K562 (cell line): ENCODE measurements around the gene TMPRSS5. TPM values are rescaled to one million over a fixed set of nuclear protein-coding genes. Genes with fewer than 3 reads are reported as not detected.

ENCODE experiments used
- CREB5 ChIP-seq: fragments of 250-450 bp; sonication (Bioruptor Pico); IDR thresholded peaks from 2 replicates; pipeline ENCODE4 v1.5.0; 2020; ENCODE audit warnings: mild to moderate bottlenecking
- FOS ChIP-seq: IDR thresholded peaks from 3 replicates; pipeline ENCODE4 v1.6.1; 2011; ENCODE audit not compliant: insufficient read length; ENCODE audit errors: extremely low read depth
- HINFP ChIP-seq: fragments of 450-650 bp; conservative IDR thresholded peaks from 2 replicates; pipeline ENCODE4 v1.6.1; 2016; ENCODE audit warnings: missing genetic modification characterization, low read depth, mild to moderate bottlenecking, control low read depth, missing compliant biosample characterization
- HMG20B ChIP-seq: fragments of 250-450 bp; sonication (Bioruptor Pico); IDR thresholded peaks from 2 replicates; pipeline ENCODE4 v1.5.0; 2021; ENCODE audit warnings: mild to moderate bottlenecking
- KAT7 ChIP-seq: sonication (generic); formaldehyde crosslinking; IDR thresholded peaks from 2 replicates; pipeline ENCODE4 v1.8.0; 2022; ENCODE audit warnings: missing genetic modification reagents, mild to moderate bottlenecking, borderline replicate concordance
- KLF13 ChIP-seq: fragments of 450-650 bp; IDR thresholded peaks from 2 replicates; pipeline ENCODE4 v1.6.1; 2016; ENCODE audit warnings: missing genetic modification characterization, low read depth, mild to moderate bottlenecking, missing compliant biosample characterization, moderate library complexity, borderline replicate concordance
- MTA2 ChIP-seq: fragments of 450-650 bp; IDR thresholded peaks from 2 replicates; pipeline ENCODE4 v1.6.1; 2016; ENCODE audit warnings: low read depth
- NCOA4 ChIP-seq: fragments of 450-650 bp; IDR thresholded peaks from 2 replicates; pipeline ENCODE4 v1.6.1; 2018; ENCODE audit warnings: mild to moderate bottlenecking; ENCODE audit not compliant: partially characterized antibody
- NFXL1 ChIP-seq: fragments of 450-650 bp; formaldehyde crosslinking; IDR thresholded peaks from 2 replicates; pipeline ENCODE4 v1.4.0; 2021; ENCODE audit warnings: mild to moderate bottlenecking
- PTRF ChIP-seq: fragments of 450-650 bp; IDR thresholded peaks from 2 replicates; pipeline ENCODE4 v1.6.1; 2016; ENCODE audit warnings: mild to moderate bottlenecking, missing genetic modification characterization, missing compliant biosample characterization
- RBM14 ChIP-seq: fragments of 200-400 bp; formaldehyde crosslinking; IDR thresholded peaks from 2 replicates; pipeline ENCODE4 v1.6.1; 2018; ENCODE audit warnings: low read depth, mild to moderate bottlenecking, low read length, moderate library complexity, borderline replicate concordance; ENCODE audit not compliant: insufficient read depth
- RHOXF2B ChIP-seq: fragments of 250-450 bp; sonication (Bioruptor Pico); conservative IDR thresholded peaks from 2 replicates; pipeline ENCODE4 v1.5.1; 2021
- TAF7 ChIP-seq: fragments of 450-650 bp; IDR thresholded peaks from 2 replicates; pipeline ENCODE4 v1.6.1; 2016; ENCODE audit warnings: missing genetic modification characterization, missing compliant biosample characterization
- TFAP4 ChIP-seq: sonication (generic); formaldehyde crosslinking; IDR thresholded peaks from 2 replicates; pipeline ENCODE4 v1.8.0; 2022; ENCODE audit warnings: missing genetic modification reagents, mild to moderate bottlenecking, moderate library complexity, borderline replicate concordance
- ZBTB8A ChIP-seq: fragments of 450-650 bp; IDR thresholded peaks from 2 replicates; pipeline ENCODE4 v1.6.1; 2018; ENCODE audit warnings: mild to moderate bottlenecking, moderate library complexity; ENCODE audit not compliant: partially characterized antibody
- ZC3H4 ChIP-seq: sonication (generic); formaldehyde crosslinking; IDR thresholded peaks from 2 replicates; pipeline ENCODE4 v1.9.0; 2021; ENCODE audit warnings: missing genetic modification reagents, borderline replicate concordance
- ZFP91 ChIP-seq: sonication (generic); formaldehyde crosslinking; IDR thresholded peaks from 2 replicates; pipeline ENCODE4 v1.8.0; 2022; ENCODE audit warnings: mild to moderate bottlenecking, missing genetic modification reagents
- ZNF282 ChIP-seq: sonication (generic); formaldehyde crosslinking; IDR thresholded peaks from 2 replicates; pipeline ENCODE4 v1.8.1; 2023; ENCODE audit warnings: missing genetic modification reagents
- ZNF507 ChIP-seq: conservative IDR thresholded peaks from 2 replicates; pipeline ENCODE4 v1.6.1; 2017; ENCODE audit warnings: missing genetic modification characterization, missing compliant biosample characterization
- ZNF583 ChIP-seq: fragments of 250-450 bp; sonication (Bioruptor Pico); IDR thresholded peaks from 2 replicates; pipeline ENCODE4 v1.4.0; 2020
- ZNF695 ChIP-seq: fragments of 450-650 bp; formaldehyde crosslinking; IDR thresholded peaks from 2 replicates; pipeline ENCODE4 v1.4.0; 2020; ENCODE audit warnings: mild to moderate bottlenecking, moderate library complexity
- polyA plus RNA-seq, 8 experiments: library from polyadenylated mRNA; depleted of rRNA in 4 of 8; stranded (reverse) in 5 of 8; unstranded in 3 of 8; fragments of >200 nt; fragmentation: Nextera tagmentation in 2 of 8; fragmentation: Illumina TruSeq in 1 of 8; extraction: Ambion mirVana in 2 of 8; extraction: Trizol in 1 of 8; gene quantifications; 2 replicates each; pipeline versions ENCODE4 v1.2.1 to v1.2.3, GENCODE V29; 2011 to 2014; ENCODE audit warnings: inconsistent platforms in 1 of 8, missing spikeins in 1 of 8
- total RNA-seq, 7 experiments: library from RNA; depleted of rRNA in 6 of 7; stranded (reverse); fragments of >200 nt in 6 of 7; fragmentation: Illumina TruSeq in 2 of 7; extraction: Trizol in 2 of 7; gene quantifications; 2 replicates each; pipeline versions ENCODE4 v1.2.1 to v1.2.3, GENCODE V29; 2011 to 2021; ENCODE audit warnings: low replicate concordance in 1 of 7

Gene TMPRSS5
- total and polyA plus RNA-seq, 9 of the 15 experiments (the other 6 are each of a cell fraction or from before 2014, with no cell fraction given): 0.07 to 0.49 (median 0.17) TPM; not detected in 1

- peak; percentile 47; the same call in 1 of the 2 replicates for TF ChIP-seq HINFP (tag)
- TF ChIP-seq ZFP91 (CRISPR knock-in tag): no peak
- no peak for TF ChIP-seq ZC3H4 (CRISPR knock-in tag)
- TF ChIP-seq FOS: no peak
- no peak for TF ChIP-seq MTA2
- TF ChIP-seq KAT7 (CRISPR knock-in tag): no peak
- TF ChIP-seq NCOA4: no peak
- TF ChIP-seq TAF7 (tag): peak; percentile 44; the same call in 1 of the 2 replicates
- TF ChIP-seq HMG20B (CRISPR knock-in tag): no peak
- no peak for TF ChIP-seq RBM14
- TF ChIP-seq KLF13 (tag): peak; percentile 87
- peak; percentile 20; the same call in 1 of the 2 replicates for TF ChIP-seq ZNF583
- peak; percentile 63; the same call in 1 of the 2 replicates for TF ChIP-seq PTRF
- no peak for TF ChIP-seq ZNF695 (CRISPR knock-in tag)
- peak; percentile 62; the same call in 1 of the 2 replicates for TF ChIP-seq NFXL1 (CRISPR knock-in tag)
- 0 out of 2 replicates have a peak, but pooled peaks have one; percentile 19 for TF ChIP-seq CREB5 (CRISPR knock-in tag)
- TF ChIP-seq ZNF282 (CRISPR knock-in tag): no peak
- 0 out of 2 replicates have a peak, but pooled peaks have one; percentile 41 for TF ChIP-seq TFAP4
- no peak for TF ChIP-seq RHOXF2B
- TF ChIP-seq ZNF507: no peak
- no peak for TF ChIP-seq ZBTB8A
Measured at GRCh38 chr11:113689768-113690618, 16.1 kb downstream of the TMPRSS5 start (continued).
